ENCODE results near the gene RPL26.
"Not testable (repeated sequence)": the region's sequence is repeated elsewhere in the genome, so short reads cannot be mapped to it uniquely, and the experiment has no call there.

Gene RPL26

GRCh38 chr17:8387914-8388651, 5.1 kb upstream of the RPL26 start:
- TF ChIP-seq, protein P1, sequence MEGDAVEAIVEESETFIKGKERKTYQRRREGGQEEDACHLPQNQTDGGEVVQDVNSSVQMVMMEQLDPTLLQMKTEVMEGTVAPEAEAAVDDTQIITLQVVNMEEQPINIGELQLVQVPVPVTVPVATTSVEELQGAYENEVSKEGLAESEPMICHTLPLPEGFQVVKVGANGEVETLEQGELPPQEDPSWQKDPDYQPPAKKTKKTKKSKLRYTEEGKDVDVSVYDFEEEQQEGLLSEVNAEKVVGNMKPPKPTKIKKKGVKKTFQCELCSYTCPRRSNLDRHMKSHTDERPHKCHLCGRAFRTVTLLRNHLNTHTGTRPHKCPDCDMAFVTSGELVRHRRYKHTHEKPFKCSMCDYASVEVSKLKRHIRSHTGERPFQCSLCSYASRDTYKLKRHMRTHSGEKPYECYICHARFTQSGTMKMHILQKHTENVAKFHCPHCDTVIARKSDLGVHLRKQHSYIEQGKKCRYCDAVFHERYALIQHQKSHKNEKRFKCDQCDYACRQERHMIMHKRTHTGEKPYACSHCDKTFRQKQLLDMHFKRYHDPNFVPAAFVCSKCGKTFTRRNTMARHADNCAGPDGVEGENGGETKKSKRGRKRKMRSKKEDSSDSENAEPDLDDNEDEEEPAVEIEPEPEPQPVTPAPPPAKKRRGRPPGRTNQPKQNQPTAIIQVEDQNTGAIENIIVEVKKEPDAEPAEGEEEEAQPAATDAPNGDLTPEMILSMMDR (IDR thresholded peaks at IDR 0.05): no peak
- H3K27ac ChIP-seq: no peak overlapping the region
- no peak overlapping the region for H3K4me3 ChIP-seq
- no peak for DNase-seq (ENCODE audit: low spot score)

GRCh38 chr17:8386841-8387240, 3.8 kb upstream of the RPL26 start:
- H3K4me3 ChIP-seq: no peak overlapping the region
- H3K27ac ChIP-seq: no peak overlapping the region
- no peak for DNase-seq (ENCODE audit: low spot score)
- TF ChIP-seq, protein P1 (IDR thresholded peaks at IDR 0.05): no peak

DNA sequence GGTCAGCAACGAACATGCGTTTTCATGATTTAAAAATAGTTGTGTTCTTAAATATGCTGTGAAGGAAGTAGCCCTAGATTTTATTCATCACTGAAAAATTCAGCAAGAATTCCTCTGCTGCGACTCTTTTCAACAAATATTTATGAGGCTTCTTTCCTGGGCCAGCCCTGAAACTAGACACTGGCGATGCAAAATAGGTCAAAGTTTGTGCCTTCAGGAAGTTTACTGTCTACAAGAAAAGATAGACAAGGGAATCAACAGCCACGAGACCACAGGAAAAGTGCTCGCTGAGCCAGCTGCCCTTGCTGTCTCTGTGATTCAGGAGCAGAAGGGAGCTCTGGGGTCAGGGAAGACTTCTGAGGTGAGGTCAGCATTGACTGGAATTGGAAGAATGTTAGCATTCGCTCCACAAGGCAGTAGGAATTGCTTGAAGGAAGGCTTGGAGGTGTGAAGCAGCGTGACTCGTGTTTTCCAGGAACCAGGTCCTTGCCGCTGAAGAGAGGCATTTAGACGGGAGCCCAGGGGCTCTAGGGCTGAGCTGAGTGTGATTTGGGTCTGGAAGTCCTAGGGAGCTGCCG, 1.9 kb upstream of the RPL26 start:
- DNase-seq (ENCODE audit: low spot score): no peak
- H3K4me3 ChIP-seq: peak overlapping the region; percentile 96
- TF ChIP-seq, protein P1 (IDR thresholded peaks at IDR 0.05): no peak
- H3K27ac ChIP-seq: no peak overlapping the region

DNA sequence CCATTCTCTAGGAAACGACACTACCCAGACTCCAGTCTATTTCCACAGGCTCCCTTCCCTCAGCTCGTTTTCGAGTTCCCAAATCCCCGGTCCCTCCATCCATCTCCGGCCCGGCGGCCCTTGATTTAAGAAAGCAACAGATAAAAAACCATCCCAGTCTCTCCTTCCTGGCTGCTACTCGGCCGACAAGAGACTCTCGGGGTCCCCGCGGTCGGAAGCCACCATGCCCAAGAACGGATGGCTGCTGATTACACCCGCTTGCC, 182 bp downstream of the RPL26 start:
- Histone ChIP-seq H3K4me3 (peak overlapping the region; percentile 96), H3K27ac (peak overlapping the region; percentile 22 to 98)
- DNase-seq (ENCODE audit: low spot score): no peak
- TF ChIP-seq, protein P1 (IDR thresholded peaks at IDR 0.05): no peak

- TF ChIP-seq, protein P1 (IDR thresholded peaks at IDR 0.05): no peak
- H3K27ac ChIP-seq: peak overlapping the region; percentile 22 to 98
- no peak for DNase-seq (ENCODE audit: low spot score)
- H3K4me3 ChIP-seq: peak overlapping the region; percentile 96
Measured at GRCh38 chr17:8382052-8382879, 727 bp downstream of the RPL26 start.

- no peak overlapping the region for H3K27ac ChIP-seq
Measured at GRCh38 chr17:8380049-8380448, 2.9 kb downstream of the RPL26 start.

DNA sequence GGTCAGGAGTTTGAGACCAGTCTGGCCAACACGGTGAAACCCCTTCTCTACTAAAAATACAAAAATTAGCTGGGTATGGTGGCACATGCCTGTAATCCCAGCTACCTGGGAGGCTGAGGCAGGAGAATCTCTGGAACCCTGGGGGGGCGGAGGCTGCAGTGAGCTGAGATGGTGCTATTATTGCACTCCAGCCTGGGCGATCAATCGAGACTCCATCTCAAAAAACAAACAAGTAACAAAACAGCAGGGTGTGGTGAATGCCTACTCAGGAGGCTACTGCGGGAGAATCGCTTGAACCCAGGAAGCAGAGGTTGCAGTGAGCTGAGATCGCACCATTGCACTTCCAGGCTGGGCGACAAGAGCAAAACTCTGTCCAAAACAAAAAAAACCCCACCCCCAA, 4.9 kb downstream of the RPL26 start:
- not testable (repeated sequence) for H3K4me3 ChIP-seq; H3K27ac ChIP-seq; DNase-seq (ENCODE audit: low spot score)

More at GRCh38 chr17:8380049-8380448, 2.9 kb downstream of the RPL26 start:
- DNase-seq (ENCODE audit: low spot score): no peak
- H3K4me3 ChIP-seq: no peak overlapping the region
- TF ChIP-seq, protein P1 (IDR thresholded peaks at IDR 0.05): no peak
